Memory B cell (primary cell): ENCODE data around the gene GUCY1A2.

Experiments used
- ATAC-seq: fragments of 150-1000 bp; cut with Tn5 transposase; 2 replicates; pipeline ENCODE4 v1.10.0; 2021; ENCODE audit warnings: low read depth, mild to moderate bottlenecking, moderate library complexity
- DNase-seq, 2 donors: peaks; one replicate each; pipeline ENCODE4 v3.0.0; 2022; ENCODE audit warnings: low spot score in 2 of 2
- H3K27ac Mint-ChIP-seq: one replicate; pipeline ENCODE4 v1.8.0; 2022; ENCODE audit warnings: mild to moderate bottlenecking, moderate library complexity, mixed read lengths
- H3K27me3 Mint-ChIP-seq: one replicate; pipeline ENCODE4 v1.8.0; 2022; ENCODE audit warnings: mixed read lengths
- H3K36me3 Mint-ChIP-seq: one replicate; pipeline ENCODE4 v1.8.0; 2022; ENCODE audit warnings: mild to moderate bottlenecking, mixed read lengths
- H3K4me1 Mint-ChIP-seq: one replicate; pipeline ENCODE4 v1.8.0; 2022; ENCODE audit warnings: mixed read lengths
- H3K4me3 Mint-ChIP-seq: one replicate; pipeline ENCODE4 v1.8.0; 2022; ENCODE audit warnings: mild to moderate bottlenecking, moderate library complexity, mixed read lengths
- H3K9me3 Mint-ChIP-seq: one replicate; pipeline ENCODE4 v1.8.0; 2022; ENCODE audit warnings: mixed read lengths

GUCY1A2 gene

GRCh38 chr11:106879029-106879428, 139.2 kb downstream of the GUCY1A2 start:
- H3K36me3 Mint-ChIP-seq = no peaks in the 10 kb centered on the region
- H3K4me1 Mint-ChIP-seq = no peaks in the 10 kb centered on the region
- DNase-seq = no peak
- no peak overlapping the region for H3K27ac Mint-ChIP-seq
- no peak overlapping the region for H3K4me3 Mint-ChIP-seq
- peaks cover 14% of the 10 kb centered on the region for H3K9me3 Mint-ChIP-seq
- ATAC-seq = no peak
- no peaks in the 10 kb centered on the region for H3K27me3 Mint-ChIP-seq

- Mint-ChIP-seq H3K27me3 (no peaks in the 10 kb centered on the region), H3K9me3 (peaks cover 4% of the 10 kb centered on the region), H3K36me3 (no peaks in the 10 kb centered on the region), H3K27ac (no peak overlapping the region), H3K4me3 (no peak overlapping the region), H3K4me1 (no peaks in the 10 kb centered on the region)
- ATAC-seq = no peak
- DNase-seq = no peak
These were observed 143.3 kb downstream of the GUCY1A2 start for GRCh38 chr11:106875013-106875412.

- Mint-ChIP-seq H3K27me3 (no peaks in the 10 kb centered on the region), H3K4me1 (no peaks in the 10 kb centered on the region), H3K36me3 (no peaks in the 10 kb centered on the region), H3K27ac (no peak overlapping the region), H3K9me3 (no peaks in the 10 kb centered on the region), H3K4me3 (no peak overlapping the region)
- DNase-seq (no peak), ATAC-seq (no peak)
These were observed 146.0 kb downstream of the GUCY1A2 start for GRCh38 chr11:106872246-106872645.

GRCh38 chr11:106858200-106858599, 160.1 kb downstream of the GUCY1A2 start:
- no peaks in the 10 kb centered on the region for H3K27me3 Mint-ChIP-seq

GRCh38 chr11:106856566-106856965, 161.7 kb downstream of the GUCY1A2 start:
- ATAC-seq (no peak), DNase-seq (no peak)
- H3K27ac Mint-ChIP-seq = no peak overlapping the region
- no peak overlapping the region for H3K4me3 Mint-ChIP-seq
- H3K9me3 Mint-ChIP-seq = peaks cover 11% of the 10 kb centered on the region
- no peaks in the 10 kb centered on the region for H3K27me3 Mint-ChIP-seq
- no peaks in the 10 kb centered on the region for H3K4me1 Mint-ChIP-seq
- no peaks in the 10 kb centered on the region for H3K36me3 Mint-ChIP-seq

More at GRCh38 chr11:106858200-106858599, 160.1 kb downstream of the GUCY1A2 start:
- no peak for ATAC-seq
- H3K4me1 Mint-ChIP-seq = no peaks in the 10 kb centered on the region
- H3K27ac Mint-ChIP-seq = no peak overlapping the region
- peaks cover 6% of the 10 kb centered on the region for H3K9me3 Mint-ChIP-seq
- DNase-seq = no peak
- no peaks in the 10 kb centered on the region for H3K36me3 Mint-ChIP-seq
- H3K4me3 Mint-ChIP-seq = no peak overlapping the region

GRCh38 chr11:106854429-106854828, 163.8 kb downstream of the GUCY1A2 start:
- Mint-ChIP-seq H3K4me1 (no peaks in the 10 kb centered on the region), H3K9me3 (peaks cover 14% of the 10 kb centered on the region), H3K27me3 (no peaks in the 10 kb centered on the region), H3K27ac (no peak overlapping the region), H3K36me3 (no peaks in the 10 kb centered on the region), H3K4me3 (no peak overlapping the region)
- DNase-seq (no peak), ATAC-seq (no peak)

- Mint-ChIP-seq H3K27ac (no peak overlapping the region), H3K27me3 (no peaks in the 10 kb centered on the region)
- ATAC-seq = no peak
These were observed 164.3 kb downstream of the GUCY1A2 start for GRCh38 chr11:106853850-106854401.

GRCh38 chr11:106852779-106853178, 165.5 kb downstream of the GUCY1A2 start:
- Mint-ChIP-seq H3K4me3 (no peak overlapping the region), H3K36me3 (no peaks in the 10 kb centered on the region), H3K9me3 (peaks cover 14% of the 10 kb centered on the region), H3K4me1 (no peaks in the 10 kb centered on the region), H3K27me3 (no peaks in the 10 kb centered on the region), H3K27ac (no peak overlapping the region)
- no peak for ATAC-seq
- no peak for DNase-seq

More at GRCh38 chr11:106853850-106854401, 164.3 kb downstream of the GUCY1A2 start:
- Mint-ChIP-seq H3K4me1 (no peaks in the 10 kb centered on the region), H3K9me3 (peaks cover 14% of the 10 kb centered on the region), H3K36me3 (no peaks in the 10 kb centered on the region), H3K4me3 (no peak overlapping the region)
- no peak for DNase-seq

GRCh38 chr11:106848526-106848925, 169.8 kb downstream of the GUCY1A2 start:
- no peak overlapping the region for H3K4me3 Mint-ChIP-seq
- peaks cover 9% of the 10 kb centered on the region for H3K9me3 Mint-ChIP-seq
- no peaks in the 10 kb centered on the region for H3K4me1 Mint-ChIP-seq
- no peak overlapping the region for H3K27ac Mint-ChIP-seq
- DNase-seq = no peak
- no peaks in the 10 kb centered on the region for H3K36me3 Mint-ChIP-seq
- H3K27me3 Mint-ChIP-seq = no peaks in the 10 kb centered on the region
- no peak for ATAC-seq

GRCh38 chr11:106842134-106842533, 176.1 kb downstream of the GUCY1A2 start:
- DNase-seq (no peak), ATAC-seq (no peak)
- H3K4me3 Mint-ChIP-seq = no peak overlapping the region
- peaks cover 6% of the 10 kb centered on the region for H3K9me3 Mint-ChIP-seq
- no peaks in the 10 kb centered on the region for H3K27me3 Mint-ChIP-seq
- H3K27ac Mint-ChIP-seq = no peak overlapping the region
- H3K36me3 Mint-ChIP-seq = no peaks in the 10 kb centered on the region
- peaks cover 2% of the 10 kb centered on the region for H3K4me1 Mint-ChIP-seq

GRCh38 chr11:106840947-106841346, 177.3 kb downstream of the GUCY1A2 start:
- no peak for ATAC-seq
- H3K9me3 Mint-ChIP-seq = peaks cover 6% of the 10 kb centered on the region
- H3K27me3 Mint-ChIP-seq = no peaks in the 10 kb centered on the region
- H3K4me3 Mint-ChIP-seq = no peak overlapping the region
- H3K4me1 Mint-ChIP-seq = peaks cover 2% of the 10 kb centered on the region
- no peaks in the 10 kb centered on the region for H3K36me3 Mint-ChIP-seq
- no peak overlapping the region for H3K27ac Mint-ChIP-seq
- DNase-seq = no peak

- Mint-ChIP-seq H3K27ac (no peak overlapping the region), H3K4me3 (no peak overlapping the region), H3K9me3 (peaks cover 6% of the 10 kb centered on the region), H3K4me1 (peaks cover 2% of the 10 kb centered on the region), H3K36me3 (no peaks in the 10 kb centered on the region), H3K27me3 (no peaks in the 10 kb centered on the region)
- no peak for DNase-seq
- no peak for ATAC-seq
These were observed 178.1 kb downstream of the GUCY1A2 start for GRCh38 chr11:106840146-106840545.

GRCh38 chr11:106834567-106834966, 183.7 kb downstream of the GUCY1A2 start:
- peaks cover 4% of the 10 kb centered on the region for H3K9me3 Mint-ChIP-seq
- no peaks in the 10 kb centered on the region for H3K27me3 Mint-ChIP-seq

GRCh38 chr11:106828976-106829375, 189.3 kb downstream of the GUCY1A2 start:
- H3K9me3 Mint-ChIP-seq = peaks cover 4% of the 10 kb centered on the region
- H3K27me3 Mint-ChIP-seq = no peaks in the 10 kb centered on the region
- no peaks in the 10 kb centered on the region for H3K36me3 Mint-ChIP-seq
- no peak overlapping the region for H3K27ac Mint-ChIP-seq
- no peak for DNase-seq
- no peak for ATAC-seq
- no peak overlapping the region for H3K4me3 Mint-ChIP-seq
- H3K4me1 Mint-ChIP-seq = no peaks in the 10 kb centered on the region

More at GRCh38 chr11:106834567-106834966, 183.7 kb downstream of the GUCY1A2 start:
- DNase-seq (no peak), ATAC-seq (no peak)
- Mint-ChIP-seq H3K36me3 (no peaks in the 10 kb centered on the region), H3K4me3 (no peak overlapping the region), H3K4me1 (peaks cover 2% of the 10 kb centered on the region), H3K27ac (no peak overlapping the region)

GRCh38 chr11:106828576-106828975, 189.7 kb downstream of the GUCY1A2 start:
- peaks cover 4% of the 10 kb centered on the region for H3K9me3 Mint-ChIP-seq
- H3K36me3 Mint-ChIP-seq = no peaks in the 10 kb centered on the region
- ATAC-seq (no peak), DNase-seq (no peak)
- no peaks in the 10 kb centered on the region for H3K27me3 Mint-ChIP-seq
- H3K4me3 Mint-ChIP-seq = no peak overlapping the region
- no peaks in the 10 kb centered on the region for H3K4me1 Mint-ChIP-seq
- no peak overlapping the region for H3K27ac Mint-ChIP-seq
